Stimulated activated CD4-positive, alpha-beta T cell treated with anti-CD3 and anti-CD28 coated beads, TNF-alpha, amount 100 ng/mL, for 1 hour (primary cell): ENCODE data around the gene CTNNA2.

Source experiments
- DNase-seq, 3 donors: peaks; one replicate each; pipeline ENCODE4 v3.0.0-alpha.2; 2020; ENCODE audit warnings: low read depth in 3 of 3, low spot score in 1 of 3

CTNNA2 gene

DNA sequence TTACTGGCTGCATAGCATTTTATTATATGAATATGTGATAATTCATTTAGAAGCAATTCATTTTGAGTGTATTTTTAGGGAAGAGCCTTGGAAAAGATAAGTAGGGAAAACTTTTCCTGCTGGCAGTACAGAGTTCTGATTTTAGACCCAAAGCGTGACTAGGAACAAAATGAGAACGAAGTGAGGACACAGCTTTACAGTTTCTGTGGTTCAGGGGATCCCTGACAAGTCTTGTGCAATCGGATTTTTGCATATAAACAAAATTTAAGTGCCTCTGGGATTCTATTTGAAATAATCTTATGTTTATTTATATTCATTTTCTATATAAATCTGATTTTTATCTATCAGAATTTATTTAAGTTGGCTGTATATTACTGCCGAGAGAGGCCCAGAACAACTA is 402.6 kb downstream of the CTNNA2 start:
- DNase-seq: no peak

DNA sequence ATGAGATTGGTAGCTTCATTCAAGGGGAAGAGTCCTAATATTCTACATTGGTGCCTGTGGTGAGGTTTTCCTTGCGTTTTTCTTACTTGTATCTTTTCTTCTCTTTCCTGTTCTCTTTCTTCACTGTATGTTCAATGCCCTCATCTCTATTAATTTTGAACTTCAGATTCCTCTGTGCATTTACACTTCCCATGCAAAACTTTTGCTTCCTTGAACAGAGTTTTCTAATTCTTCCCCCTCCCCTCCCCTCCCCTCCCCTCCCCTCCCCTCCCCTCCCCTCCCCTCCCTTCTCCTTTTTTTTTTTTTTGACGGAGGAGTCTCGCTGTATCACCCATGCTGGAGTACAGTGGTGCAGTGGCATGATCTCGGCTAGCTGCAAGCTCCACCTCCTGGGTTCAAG is 403.4 kb downstream of the CTNNA2 start:
- DNase-seq: no peak

DNA sequence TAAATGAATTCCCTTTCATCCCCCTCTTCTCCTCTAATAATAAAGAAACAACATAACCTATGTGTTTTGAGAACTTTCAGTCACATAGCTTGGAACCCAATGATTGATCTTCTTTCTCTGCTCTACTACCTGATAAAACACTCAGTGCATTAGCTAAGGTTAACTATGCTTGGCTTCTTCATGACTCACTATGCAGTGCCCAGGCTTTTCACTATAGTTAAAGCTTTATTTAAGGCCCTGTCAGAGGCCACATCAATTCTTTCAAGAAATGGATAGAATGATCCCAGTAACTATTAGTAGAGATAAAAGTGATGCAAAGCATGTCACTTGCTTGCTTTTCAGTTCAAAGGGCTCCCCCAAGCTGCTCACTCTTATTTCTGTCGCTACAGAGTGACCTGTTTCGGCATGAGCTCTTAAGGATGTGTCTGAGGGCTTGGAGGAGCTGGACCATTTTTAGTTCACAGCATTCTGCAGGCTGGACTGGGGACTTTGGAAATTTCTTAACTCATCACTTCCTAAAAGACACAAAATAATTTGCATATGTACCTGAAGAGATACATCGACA is 407.7 kb downstream of the CTNNA2 start:
- no peak for DNase-seq

DNA sequence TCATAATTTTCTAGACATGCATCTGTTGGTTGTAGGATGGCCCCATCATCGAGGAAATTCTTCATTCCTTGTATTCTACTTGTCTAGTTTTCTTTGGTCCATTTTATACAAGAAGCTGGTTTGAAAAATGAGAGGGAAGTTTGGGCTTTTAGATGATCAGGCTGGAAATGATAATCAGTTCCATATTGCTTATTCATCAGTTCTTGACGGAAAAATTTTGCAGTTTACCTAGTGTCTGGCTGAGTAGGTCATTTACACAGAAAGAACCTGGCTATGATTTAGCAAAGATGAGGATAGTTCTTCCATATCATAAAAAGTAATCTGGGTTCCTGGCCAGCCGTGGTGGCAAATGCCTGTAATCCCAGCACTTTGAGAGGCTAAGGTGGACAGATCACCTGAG is 416.8 kb downstream of the CTNNA2 start:
- no peak for DNase-seq

DNA sequence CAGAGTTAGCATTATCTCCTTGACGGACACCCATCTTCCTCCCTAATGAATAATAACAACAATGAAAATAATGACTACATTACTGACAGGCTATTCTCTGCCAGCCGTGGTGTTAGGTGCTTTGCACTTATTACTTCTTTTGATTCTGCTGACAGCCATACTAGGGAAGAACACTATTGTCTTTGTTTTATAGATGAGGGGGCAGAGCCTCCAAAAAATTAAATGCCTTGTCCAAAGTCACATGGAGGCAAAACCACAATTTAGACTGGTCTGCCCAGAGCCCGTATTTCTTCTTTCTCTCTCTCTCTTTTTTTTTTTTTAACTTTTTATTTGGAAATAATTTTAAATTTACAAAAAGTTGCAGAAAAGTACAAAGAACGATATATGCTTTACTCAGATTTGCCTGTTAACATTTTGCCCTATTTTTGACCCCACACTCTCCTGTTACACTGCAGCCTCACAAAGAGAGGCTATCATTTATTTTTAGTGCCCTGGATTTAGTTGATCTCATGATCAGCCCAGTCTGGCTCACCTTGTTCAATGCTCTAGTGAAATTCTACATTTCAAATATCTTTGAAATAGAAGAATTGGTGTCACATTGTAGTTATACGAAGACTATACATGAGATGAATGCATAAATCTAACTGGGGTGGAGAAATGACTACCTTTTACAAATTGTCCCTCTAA is 422.3 kb downstream of the CTNNA2 start:
- no peak for DNase-seq

DNA sequence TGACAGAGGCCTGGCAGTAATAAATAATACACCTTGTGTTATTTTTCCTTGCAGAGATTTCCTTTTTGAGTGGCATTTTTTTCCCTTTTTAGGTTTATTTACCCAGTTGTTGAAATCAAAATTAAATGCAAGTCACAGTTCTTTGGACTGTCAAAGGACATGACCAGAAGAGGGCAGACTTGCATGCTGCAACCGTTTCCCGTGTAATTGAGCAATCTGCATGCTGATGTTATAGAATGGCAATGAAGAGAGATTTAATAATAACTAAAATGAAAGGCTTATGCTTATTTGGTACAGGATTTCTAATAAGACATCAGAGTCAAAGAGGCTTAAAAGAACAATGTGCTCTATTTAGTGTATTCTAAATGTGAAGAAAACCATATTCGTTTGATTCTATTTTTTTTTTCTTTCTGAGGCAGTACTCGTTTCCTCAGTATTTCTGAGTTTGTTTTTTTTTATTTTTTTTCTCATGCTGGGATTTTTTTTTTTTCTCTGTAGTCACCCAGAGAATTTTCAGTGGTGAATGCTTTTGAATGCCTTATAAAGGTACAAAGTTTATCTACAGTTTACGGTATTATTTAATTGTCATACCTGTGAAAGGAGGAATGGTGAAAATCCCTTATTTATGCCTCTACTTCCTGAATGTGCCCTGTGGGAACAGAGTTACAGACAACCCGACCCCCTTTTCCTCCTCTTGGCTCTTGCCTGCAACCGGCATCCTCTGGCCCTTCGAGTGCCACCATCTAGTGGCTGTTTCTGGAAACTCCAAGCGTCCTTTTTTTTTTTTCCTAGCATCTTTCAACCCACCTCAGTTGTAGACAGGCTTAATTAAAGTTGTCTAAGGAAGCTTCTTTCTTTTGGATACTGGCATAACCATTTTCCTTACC is 423.2 kb downstream of the CTNNA2 start:
- no peak for DNase-seq

DNA sequence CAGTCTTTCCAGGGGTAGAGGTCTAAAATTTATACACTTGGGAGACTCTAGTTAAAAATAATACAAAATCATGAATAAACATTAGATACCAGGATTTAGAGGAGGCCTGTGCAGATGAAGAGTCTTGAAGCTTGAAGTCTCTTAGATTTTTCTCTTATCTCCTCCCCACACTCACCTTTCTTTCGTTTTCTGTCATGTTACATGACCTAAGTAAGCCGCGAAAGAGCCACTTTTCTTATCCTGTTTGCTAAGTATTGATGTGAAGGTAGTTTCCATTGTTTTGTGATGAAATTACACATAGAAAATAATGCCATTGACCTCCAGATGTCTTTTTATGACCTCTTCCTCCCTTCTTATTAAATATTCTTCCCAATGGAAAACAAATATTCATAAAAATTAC is 423.9 kb downstream of the CTNNA2 start:
- DNase-seq: no peak

DNA sequence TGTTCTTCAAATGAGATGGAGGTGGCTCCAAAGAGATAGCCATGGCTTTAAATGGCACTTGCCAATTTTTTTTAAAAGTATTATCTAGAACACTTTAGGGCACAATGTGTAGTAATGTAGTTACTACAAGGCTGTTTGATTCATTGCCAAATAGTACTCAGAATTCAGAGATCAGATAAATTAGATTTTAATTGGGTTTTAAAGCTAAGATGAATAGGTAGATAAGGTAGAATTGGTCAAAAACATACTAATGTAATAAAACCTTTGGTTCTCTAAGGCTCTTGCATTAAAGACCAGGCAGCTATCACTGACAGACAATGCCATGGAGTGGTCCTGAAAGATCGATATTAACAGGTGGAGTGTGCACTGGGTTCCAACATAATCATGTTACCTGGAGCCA is 425.8 kb downstream of the CTNNA2 start:
- DNase-seq: no peak

DNA sequence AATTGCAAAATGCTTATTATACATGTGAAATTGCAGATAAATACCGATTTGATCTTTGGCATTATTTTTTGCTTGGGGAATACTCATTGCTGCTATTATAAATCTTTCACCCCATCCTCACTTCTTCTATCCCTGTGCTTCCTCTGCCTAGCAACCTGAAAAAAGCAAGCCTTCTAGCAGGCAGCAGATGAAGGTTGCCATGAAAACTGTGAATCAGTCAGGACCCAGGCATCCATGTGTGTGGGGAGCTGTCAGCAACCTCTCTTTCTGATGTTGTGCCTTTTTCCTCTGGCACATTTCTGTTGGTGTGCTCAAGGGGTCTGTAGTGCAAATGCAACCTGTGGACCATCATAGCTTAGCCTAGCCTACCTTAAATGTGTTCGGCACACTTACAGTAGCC is 427.5 kb downstream of the CTNNA2 start:
- DNase-seq: no peak

DNA sequence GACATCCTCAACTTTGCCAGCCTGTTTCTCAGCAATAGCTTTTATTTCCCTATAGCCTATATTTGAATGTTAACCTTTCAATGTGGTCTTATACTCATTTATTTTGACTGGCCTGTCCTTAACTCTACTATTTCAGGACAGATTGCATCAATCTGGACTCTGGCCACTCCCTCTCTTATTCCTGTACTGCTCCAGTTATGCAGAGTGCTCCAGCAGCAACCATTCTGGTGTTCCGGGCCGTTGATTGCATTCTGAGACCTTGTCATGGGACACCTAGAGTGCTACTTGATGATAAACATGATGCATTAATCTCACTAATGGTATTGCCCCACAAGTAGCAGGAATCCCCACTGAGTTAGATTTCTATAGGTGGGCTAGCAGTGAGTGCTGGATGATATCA is 428.3 kb downstream of the CTNNA2 start:
- DNase-seq: no peak

DNA sequence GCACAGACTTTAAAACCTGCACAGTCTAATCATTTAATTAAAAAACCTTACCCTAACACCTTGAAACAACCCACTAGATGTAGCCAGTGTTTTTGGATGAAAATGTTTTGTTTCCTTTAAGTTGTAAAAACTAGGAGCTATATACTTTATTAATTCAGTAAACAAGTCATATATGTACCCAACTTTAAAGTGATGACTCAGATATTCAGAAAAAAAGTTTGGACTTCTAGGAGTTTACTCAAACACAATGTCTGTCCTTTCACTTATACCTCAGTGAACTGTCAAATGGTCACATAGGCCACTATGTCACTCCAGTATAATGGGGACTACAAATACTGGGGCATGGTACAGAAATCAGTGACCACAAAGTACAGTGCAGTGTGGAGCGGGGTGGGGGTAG is 431.4 kb downstream of the CTNNA2 start:
- DNase-seq: no peak

DNA sequence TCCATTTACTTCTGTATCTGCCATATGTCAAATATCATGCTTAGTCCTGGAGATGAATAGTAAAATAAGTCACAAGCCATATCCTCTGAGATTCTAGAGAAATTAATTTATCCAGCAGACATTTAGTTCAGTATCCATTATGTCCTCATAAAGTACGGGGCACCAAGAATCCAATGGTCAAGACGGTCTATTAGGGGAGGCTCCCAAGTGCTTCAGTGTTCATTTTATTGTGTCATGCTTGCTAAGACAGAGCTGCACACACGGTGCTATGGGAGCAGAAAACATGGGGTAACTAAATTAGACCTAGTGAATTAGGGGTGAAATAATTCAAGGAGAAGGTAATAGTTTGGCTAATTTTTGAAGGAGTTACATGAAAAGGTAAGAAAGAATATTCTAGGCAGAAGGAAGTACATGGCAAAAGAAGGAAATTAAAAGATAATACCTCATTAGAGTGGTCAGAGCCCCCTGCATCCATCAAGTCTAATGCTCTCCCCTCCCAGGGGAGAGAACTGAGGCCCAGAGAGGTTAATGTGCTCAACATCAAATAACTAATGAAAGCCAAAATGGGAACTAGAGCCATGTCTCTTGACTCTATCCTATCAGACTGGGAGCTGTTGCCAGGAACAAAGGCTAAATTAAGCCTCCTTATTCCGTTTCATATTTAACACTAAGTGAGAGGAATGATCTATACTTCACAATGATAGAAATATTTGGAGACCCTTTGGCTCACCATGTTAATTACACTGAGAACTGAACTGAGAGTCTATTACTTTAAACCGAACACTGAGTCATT is 433.0 kb downstream of the CTNNA2 start:
- no peak for DNase-seq

DNA sequence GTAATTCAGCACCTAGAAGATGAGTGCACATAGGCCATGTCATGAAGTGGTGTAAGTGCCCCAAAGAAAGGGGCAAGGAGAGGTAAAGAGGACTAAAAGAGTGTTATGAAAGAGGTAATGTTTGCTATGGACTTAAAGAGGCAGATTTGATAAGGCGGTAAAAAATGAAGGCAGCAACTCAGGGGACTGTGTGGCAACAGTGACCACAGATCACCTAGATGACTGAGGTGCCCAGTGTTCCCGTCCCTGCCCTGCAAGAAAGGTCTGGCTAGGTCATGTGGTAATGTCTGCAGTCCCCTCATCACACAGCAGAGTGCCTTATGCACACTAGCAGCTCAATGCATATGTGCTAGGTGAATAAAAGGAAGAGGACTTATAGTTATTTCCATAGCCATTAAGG is 434.9 kb downstream of the CTNNA2 start:
- DNase-seq: no peak

DNA sequence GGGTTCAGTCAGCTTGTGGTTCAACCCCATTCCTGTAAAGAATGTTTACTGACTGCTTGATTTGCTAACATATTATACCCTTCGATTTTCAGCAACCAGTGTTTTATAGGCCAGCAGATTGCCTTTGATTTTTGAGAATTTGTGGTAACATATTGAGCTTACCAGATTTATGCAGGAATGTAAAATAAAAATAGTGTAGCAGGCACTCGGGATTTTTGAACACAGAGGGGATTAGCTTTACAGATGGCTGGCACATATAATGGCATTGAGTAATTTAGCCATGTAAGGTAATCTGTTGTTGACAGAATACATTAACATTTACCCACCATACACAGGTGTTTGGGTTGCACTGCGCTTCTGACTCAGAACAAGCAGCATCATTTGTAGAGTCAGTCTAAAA is 437.7 kb downstream of the CTNNA2 start:
- no peak for DNase-seq

DNA sequence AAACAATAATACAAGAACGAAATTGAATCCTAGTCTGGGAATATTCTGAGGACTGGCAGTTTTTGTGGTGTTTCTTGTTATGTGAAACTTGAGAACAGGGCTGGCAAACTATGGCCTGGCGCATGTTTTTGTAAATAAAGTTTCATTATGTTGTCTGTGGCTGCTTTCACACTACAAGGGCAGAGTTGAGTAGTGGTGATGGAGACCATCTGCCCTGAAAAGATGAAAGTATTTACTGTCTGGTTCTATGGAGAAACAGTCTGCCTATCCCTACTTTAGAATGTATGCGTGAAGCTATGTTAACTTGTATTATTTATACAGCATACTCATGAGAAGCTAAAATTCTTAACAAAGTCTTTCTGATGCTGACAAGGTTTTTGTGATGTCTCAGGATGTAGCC is 439.8 kb downstream of the CTNNA2 start:
- DNase-seq: no peak

DNA sequence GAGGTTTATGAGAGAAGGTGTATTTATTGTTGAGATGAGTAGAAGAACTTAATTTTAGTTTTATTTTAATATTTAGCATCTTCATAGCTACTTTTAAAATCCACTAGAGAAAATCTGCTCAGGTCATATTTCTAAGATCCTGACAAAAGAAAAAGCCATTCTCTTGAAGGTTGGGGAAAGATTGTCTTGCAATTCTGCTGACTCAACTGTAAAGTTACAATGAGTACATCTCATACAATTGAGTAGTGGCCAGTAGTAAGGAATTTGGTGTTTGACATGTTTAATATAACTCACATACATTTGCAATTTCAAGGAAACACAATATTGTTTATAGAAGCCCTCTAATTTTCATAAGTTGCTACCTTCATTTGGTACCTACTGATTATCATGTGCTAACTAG is 447.2 kb downstream of the CTNNA2 start:
- no peak for DNase-seq

DNA sequence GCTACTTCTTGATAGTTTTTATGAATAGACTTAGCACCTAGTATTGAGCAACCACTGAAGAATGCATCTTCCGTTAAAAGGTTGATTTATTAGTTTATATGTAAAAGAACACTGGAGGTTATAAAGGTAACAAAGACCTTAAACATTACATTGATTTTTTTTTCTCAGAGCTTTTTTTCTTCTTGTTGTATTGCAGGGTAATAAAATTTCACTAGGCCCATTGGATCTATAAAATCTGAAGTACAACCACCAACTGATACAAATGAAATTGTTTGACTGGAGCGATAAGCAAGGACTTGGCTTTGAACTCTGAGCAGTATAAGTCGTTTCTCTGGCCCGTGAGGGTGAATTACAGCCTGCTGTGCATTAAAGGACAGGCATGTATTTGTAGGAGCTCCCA is 447.7 kb downstream of the CTNNA2 start:
- no peak for DNase-seq

DNA sequence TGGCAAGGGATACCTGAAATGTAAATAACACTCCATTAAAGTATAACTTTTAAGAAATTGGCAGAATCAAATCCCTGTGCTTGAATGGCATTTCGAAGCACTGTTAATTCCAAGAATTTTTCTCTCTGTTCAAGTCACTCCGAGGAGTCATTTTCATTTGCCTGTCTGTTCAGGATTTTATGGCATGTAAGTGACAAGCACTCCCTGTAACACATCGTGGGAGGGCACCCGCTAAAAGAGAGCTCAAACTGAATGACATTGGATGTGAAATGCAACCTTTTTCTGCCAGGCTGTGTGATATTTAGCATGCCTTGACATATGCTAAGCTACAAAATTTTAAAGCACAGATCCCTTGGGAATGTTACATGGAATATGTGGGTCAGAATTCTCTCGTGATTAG is 452.1 kb downstream of the CTNNA2 start:
- no peak for DNase-seq

DNA sequence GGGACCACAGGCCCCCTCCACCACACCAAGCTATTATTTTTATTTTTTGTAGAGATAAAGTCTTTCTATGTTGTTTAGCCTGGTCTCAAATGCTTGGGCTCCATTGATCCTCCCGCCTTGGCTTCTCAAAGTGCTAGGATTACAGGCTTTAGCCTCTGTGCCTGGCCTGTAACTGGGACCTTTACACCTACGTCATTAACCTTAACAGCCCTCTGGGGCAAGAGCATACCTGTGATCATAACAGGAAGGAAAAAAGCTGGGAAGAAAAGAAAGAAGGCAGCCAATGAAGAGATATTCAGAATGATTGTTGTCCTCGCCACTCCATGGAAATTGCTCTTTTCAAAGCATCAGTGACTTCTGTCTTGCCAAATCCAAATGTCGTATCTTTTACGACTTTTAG is 453.5 kb downstream of the CTNNA2 start:
- no peak for DNase-seq

DNA sequence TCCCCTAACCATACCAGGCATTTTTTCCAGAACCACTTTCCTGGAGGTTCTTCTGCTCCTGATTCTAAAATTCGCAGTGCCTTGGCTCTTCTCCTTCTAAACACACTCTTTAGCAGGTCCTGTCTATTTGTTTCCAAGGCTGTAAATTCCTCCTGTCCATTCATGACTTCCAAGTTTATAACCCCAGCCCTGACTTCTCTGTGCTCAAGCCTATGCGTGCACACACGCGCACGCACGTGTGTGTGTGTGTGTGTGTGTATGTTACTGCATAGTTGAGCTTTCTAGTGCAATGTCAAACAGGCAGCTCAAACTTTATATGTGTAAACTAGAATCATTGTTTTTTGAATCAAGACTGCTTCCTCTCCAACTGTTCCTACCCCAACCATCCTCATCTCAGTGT is 454.0 kb downstream of the CTNNA2 start:
- no peak for DNase-seq

DNA sequence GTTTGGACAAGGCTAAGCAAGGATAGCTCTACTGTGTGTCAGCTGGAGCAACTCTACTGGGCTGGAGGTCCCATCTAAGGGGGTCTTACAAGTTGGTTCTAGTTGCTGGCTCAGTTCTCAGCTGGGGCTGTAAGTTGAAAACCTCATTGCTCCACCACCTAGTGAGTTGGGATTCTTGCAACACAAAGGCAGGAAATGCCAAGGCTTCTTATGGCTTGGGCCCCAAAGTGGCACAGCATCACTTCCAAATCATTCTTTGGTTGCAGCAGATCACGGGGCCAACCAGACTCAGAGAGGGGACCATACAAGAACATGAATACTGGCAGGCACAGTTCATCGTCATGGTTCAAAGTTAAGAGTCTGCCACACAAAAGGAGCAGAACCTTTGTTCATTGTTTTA is 459.0 kb downstream of the CTNNA2 start:
- no peak for DNase-seq

DNA sequence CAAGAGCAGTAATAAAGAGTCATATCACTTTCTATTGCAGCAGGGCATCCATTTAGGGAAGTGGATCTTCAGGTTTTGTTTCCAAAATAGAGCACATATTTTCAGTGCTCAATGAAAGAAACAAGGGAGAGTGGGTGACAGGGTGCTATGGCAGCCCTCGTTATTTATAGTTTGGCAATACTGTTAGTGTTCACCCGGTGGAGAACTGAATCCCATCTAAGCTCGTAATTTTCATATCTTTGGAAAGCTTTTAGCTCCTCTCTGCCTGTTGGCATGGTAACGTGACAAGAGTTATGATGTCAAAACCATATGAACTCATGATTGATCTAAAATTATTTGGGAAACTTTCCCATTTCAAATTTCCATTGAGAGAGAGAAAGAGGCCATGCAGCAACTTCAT is 459.8 kb downstream of the CTNNA2 start:
- no peak for DNase-seq
